Epidermal melanocyte (primary cell): Measurements from ENCODE around the gene PROKR1.
"Not testable (repeated sequence)": the region's sequence is repeated elsewhere in the genome, so short reads cannot be mapped to it uniquely, and the experiment has no call there.

Experiments used
- DNase-seq: peaks from one replicate; pipeline ENCODE4 v3.0.0; 2011; ENCODE audit warnings: low spot score; ENCODE audit not compliant: insufficient read length

Gene PROKR1

GRCh38 chr2:68643011-68643873 lies at the start of gene PROKR1:
TSS of gene PROKR1 (plus strand) at chr2:68643579. CDS start at chr2:68645822, 2,243 bp downstream.
- no peak for DNase-seq

- no peak for DNase-seq
Observed at GRCh38 chr2:68594041-68594440, 49.3 kb upstream of the PROKR1 start.

GRCh38 chr2:68594674-68595492 lies 48.5 kb upstream of the PROKR1 start:
- DNase-seq = no peak

GRCh38 chr2:68595493-68595785 lies 47.9 kb upstream of the PROKR1 start:
- DNase-seq = not testable (repeated sequence)

GRCh38 chr2:68600495-68600894 lies 42.9 kb upstream of the PROKR1 start:
- DNase-seq = not testable (repeated sequence)

GRCh38 chr2:68603059-68603458 lies 40.3 kb upstream of the PROKR1 start:
- DNase-seq = no peak

GRCh38 chr2:68604077-68604476 lies 39.3 kb upstream of the PROKR1 start:
- no peak for DNase-seq

- no peak for DNase-seq
Observed at GRCh38 chr2:68605939-68606338, 37.4 kb upstream of the PROKR1 start.

- DNase-seq = no peak
Observed at GRCh38 chr2:68606759-68607158, 36.6 kb upstream of the PROKR1 start.

GRCh38 chr2:68607837-68608236 lies 35.5 kb upstream of the PROKR1 start:
- DNase-seq = no peak

GRCh38 chr2:68612765-68613519 lies 30.4 kb upstream of the PROKR1 start:
- DNase-seq = no peak

GRCh38 chr2:68620772-68621171 lies 22.6 kb upstream of the PROKR1 start:
- no peak for DNase-seq

GRCh38 chr2:68623820-68624219 lies 19.6 kb upstream of the PROKR1 start:
- DNase-seq = no peak

- no peak for DNase-seq
Observed at GRCh38 chr2:68627615-68628014, 15.8 kb upstream of the PROKR1 start.

- DNase-seq = no peak
Observed at GRCh38 chr2:68632021-68632420, 11.4 kb upstream of the PROKR1 start.

GRCh38 chr2:68637047-68637446 lies 6.3 kb upstream of the PROKR1 start:
- DNase-seq = no peak

GRCh38 chr2:68643874-68644485 lies 601 bp downstream of the PROKR1 start:
- no peak for DNase-seq

- DNase-seq = no peak
Observed at GRCh38 chr2:68645523-68645922, 2.1 kb downstream of the PROKR1 start.

GRCh38 chr2:68646303-68646702 lies 2.9 kb downstream of the PROKR1 start:
- DNase-seq = no peak

GRCh38 chr2:68650645-68651044 lies 7.3 kb downstream of the PROKR1 start:
- DNase-seq = no peak

GRCh38 chr2:68653034-68653433 lies 9.7 kb downstream of the PROKR1 start:
- DNase-seq = no peak
